HG03469 (cell line): Measurements from ENCODE around the gene YTHDF2.

Source experiments
- ATAC-seq: cut with Tn5 transposase; IDR thresholded peaks from one replicate; pipeline ENCODE4 v1.9.1; 2021; ENCODE audit warnings: mild to moderate bottlenecking, moderate library complexity, moderate number of reproducible peaks; ENCODE audit not compliant: unreplicated experiment

YTHDF2 gene

GRCh38 chr1:28796352-28797211 lies 59.8 kb downstream of the YTHDF2 start:
- no peak for ATAC-seq

- ATAC-seq, result no peak
These were observed 63.6 kb downstream of the YTHDF2 start for GRCh38 chr1:28800324-28800723.

GRCh38 chr1:28801461-28801860 lies 64.7 kb downstream of the YTHDF2 start:
- no peak for ATAC-seq

GRCh38 chr1:28803051-28803450 lies 66.3 kb downstream of the YTHDF2 start:
- ATAC-seq, result no peak

GRCh38 chr1:28803662-28804061 lies 66.9 kb downstream of the YTHDF2 start:
- ATAC-seq, result no peak

- no peak for ATAC-seq
These were observed 67.3 kb downstream of the YTHDF2 start for GRCh38 chr1:28804071-28804470.

- no peak for ATAC-seq
These were observed 70.3 kb downstream of the YTHDF2 start for GRCh38 chr1:28807046-28807445.

- no peak for ATAC-seq
These were observed 71.2 kb downstream of the YTHDF2 start for GRCh38 chr1:28807986-28808385.

- no peak for ATAC-seq
These were observed 74.6 kb downstream of the YTHDF2 start for GRCh38 chr1:28811369-28811765.

- no peak for ATAC-seq
These were observed 75.3 kb downstream of the YTHDF2 start, which contains the start of gene OPRD1 for GRCh38 chr1:28811766-28812668. OPRD1 (plus strand) TSS chr1:28812170; CDS start chr1:28812384, 214 bp downstream.

- ATAC-seq, result no peak
These were observed 76.1 kb downstream of the YTHDF2 start for GRCh38 chr1:28812669-28813468.

- ATAC-seq, result no peak
These were observed 77.3 kb downstream of the YTHDF2 start for GRCh38 chr1:28813931-28814465.

GRCh38 chr1:28815533-28816185 lies 78.9 kb downstream of the YTHDF2 start:
- ATAC-seq, result no peak

- ATAC-seq, result no peak
These were observed 80.4 kb downstream of the YTHDF2 start for GRCh38 chr1:28817133-28817532.

GRCh38 chr1:28819020-28819419 lies 82.3 kb downstream of the YTHDF2 start:
- no peak for ATAC-seq
